A549 (cell line): Measurements from ENCODE around the gene RAPSN. TPM values are rescaled to one million over a fixed set of nuclear protein-coding genes. Genes with fewer than 3 reads are reported as not detected.

Experiments used
- ATAC-seq, 2 experiments: fragments of 200-7000 bp in 1 of 2; fragments of >200 bp in 1 of 2; cut with Nextera tagmentation in 1 of 2; cut with Tn5 transposase in 1 of 2; 3 replicates each; pipeline versions ENCODE4 v1.8.0 to v1.9.1; 2018 to 2020; ENCODE audit warnings: mild to moderate bottlenecking in 1 of 2, moderate library complexity in 1 of 2
- CTCF ChIA-PET: fragments of 300-600 bp; sonication (Branson Sonifier 250); formaldehyde crosslinking; extraction: SDS; loops from one replicate; lab custom pipeline; 2021; ENCODE audit warnings: antibody characterized with exemption, inconsistent platforms; lab: Yijun Ruan, JAX
- POLR2A ChIA-PET: fragments of 350-600 bp; formaldehyde crosslinking; extraction: SDS; loops from one replicate; lab custom pipeline; 2021; ENCODE audit warnings: antibody characterized with exemption, inconsistent platforms; lab: Yijun Ruan, JAX
- DNase-seq, 2 experiments: peaks; one replicate each; pipeline versions ENCODE4 v3.0.0 to v3.0.0-alpha.2; 2011 to 2016; ENCODE audit warnings: low read depth in 1 of 2, low spot score in 1 of 2
- FAIRE-seq: peaks from 2 replicates; lab custom pipeline; 2011; peaks lifted over from hg19 to GRCh38; lab: Jason Lieb, UNC
- H3K27ac ChIP-seq, 2 experiments: fragments of >200 bp; sonication (Bioruptor Twin); formaldehyde crosslinking; 3 replicates each; pipeline ENCODE4 v1.5.1; 2016 to 2017
- H3K4me1 ChIP-seq: fragments of >200 bp; sonication (Bioruptor Twin); formaldehyde crosslinking; 3 replicates; pipeline ENCODE4 v1.6.1; 2016
- H3K4me2 ChIP-seq: fragments of >200 bp; sonication (Bioruptor Twin); formaldehyde crosslinking; 3 replicates; pipeline ENCODE4 v1.6.1; 2016
- H3K4me3 ChIP-seq: fragments of >200 bp; sonication (Bioruptor Twin); formaldehyde crosslinking; 3 replicates; pipeline ENCODE4 v1.5.1; 2016
- H3K9me3 ChIP-seq: fragments of >200 bp; sonication (Bioruptor Twin); formaldehyde crosslinking; 3 replicates; pipeline ENCODE4 v1.6.1; 2016
- BCL3 ChIP-seq: fragments of >200 bp; sonication (Bioruptor Twin); formaldehyde crosslinking; IDR thresholded peaks from 3 replicates; pipeline ENCODE4 v1.6.1; 2016
- BHLHE40 ChIP-seq: IDR thresholded peaks from 2 replicates; pipeline ENCODE4 v1.6.1; 2012; ENCODE audit warnings: low read depth, low read length, inconsistent platforms
- CBX8 ChIP-seq: fragments of 200-600 bp; sonication (generic); IDR thresholded peaks from 2 replicates; pipeline ENCODE4 v1.6.1; 2016
- CHD2 ChIP-seq: fragments of 150-350 bp; IDR thresholded peaks from 2 replicates; pipeline ENCODE4 v1.6.1; 2014; ENCODE audit warnings: low read length; ENCODE audit not compliant: partially characterized antibody
- CHD4 ChIP-seq: fragments of 200-600 bp; sonication (generic); IDR thresholded peaks from 2 replicates; pipeline ENCODE4 v1.6.1; 2016; ENCODE audit warnings: antibody characterized with exemption, mild to moderate bottlenecking, borderline replicate concordance
- EP300 ChIP-seq, 2 experiments: fragments of >200 bp; sonication (Bioruptor Twin); formaldehyde crosslinking; IDR thresholded peaks; 2 replicates in 1 of 2; 3 replicates in 1 of 2; pipeline ENCODE4 v1.6.1; 2016 to 2017
- FOSB ChIP-seq: fragments of 250-450 bp; sonication (Bioruptor Pico); IDR thresholded peaks from 2 replicates; pipeline ENCODE4 v1.5.0; 2020; ENCODE audit warnings: mild to moderate bottlenecking, moderate library complexity
- HEYL ChIP-seq: fragments of 250-450 bp; sonication (Bioruptor Pico); IDR thresholded peaks from 2 replicates; pipeline ENCODE4 v1.8.0; 2021; ENCODE audit warnings: mild to moderate bottlenecking, moderate library complexity
- HOXB5 ChIP-seq: fragments of 250-450 bp; sonication (Bioruptor Pico); IDR thresholded peaks from 2 replicates; pipeline ENCODE4 v1.5.0; 2020; ENCODE audit warnings: mild to moderate bottlenecking, moderate library complexity
- KDM1A ChIP-seq: fragments of 200-600 bp; sonication (generic); IDR thresholded peaks from 2 replicates; pipeline ENCODE4 v1.6.1; 2016; ENCODE audit warnings: low read depth, mild to moderate bottlenecking
- MAFK ChIP-seq: fragments of 450-650 bp; IDR thresholded peaks from 2 replicates; pipeline ENCODE4 v1.6.1; 2014; ENCODE audit not compliant: partially characterized antibody
- MAX ChIP-seq: IDR thresholded peaks from 2 replicates; pipeline ENCODE4 v1.6.1; 2012
- NPAS2 ChIP-seq: fragments of 250-450 bp; sonication (Bioruptor Pico); IDR thresholded peaks from 2 replicates; pipeline ENCODE4 v1.8.0; 2022; ENCODE audit warnings: mild to moderate bottlenecking, moderate library complexity, borderline replicate concordance
- NR3C1 ChIP-seq: fragments of >200 bp; sonication (Bioruptor Twin); formaldehyde crosslinking; IDR thresholded peaks from 3 replicates; pipeline ENCODE4 v1.6.1; 2017
- PBX3 ChIP-seq: IDR thresholded peaks from 2 replicates; pipeline ENCODE4 v1.6.1; 2012
- RARB ChIP-seq: fragments of 250-450 bp; sonication (Bioruptor Pico); IDR thresholded peaks from 2 replicates; pipeline ENCODE4 v1.8.0; 2021; ENCODE audit warnings: mild to moderate bottlenecking, moderate library complexity
- RCOR1 ChIP-seq: fragments of 150-350 bp; IDR thresholded peaks from 2 replicates; pipeline ENCODE4 v1.6.1; 2014; ENCODE audit warnings: antibody characterized with exemption, low read length, low read depth
- RNF2 ChIP-seq: fragments of 200-600 bp; sonication (generic); IDR thresholded peaks from 2 replicates; pipeline ENCODE4 v1.6.1; 2016; ENCODE audit warnings: low read depth, mild to moderate bottlenecking, antibody characterized with exemption, moderate library complexity, borderline replicate concordance
- ZC3H11A ChIP-seq: fragments of 450-650 bp; IDR thresholded peaks from 2 replicates; pipeline ENCODE4 v1.6.1; 2014; ENCODE audit warnings: antibody characterized with exemption, mild to moderate bottlenecking
- ZNF302 ChIP-seq: fragments of 250-450 bp; sonication (Bioruptor Pico); IDR thresholded peaks from 2 replicates; pipeline ENCODE4 v1.9.0; 2021; ENCODE audit warnings: inconsistent platforms, mild to moderate bottlenecking, moderate library complexity
- ZSCAN20 ChIP-seq: fragments of 250-450 bp; sonication (Bioruptor Pico); IDR thresholded peaks from 2 replicates; pipeline ENCODE4 v1.8.0; 2022; ENCODE audit warnings: mild to moderate bottlenecking, moderate library complexity
- WGBS: methylation state at CpG from one replicate; pipeline ENCODE4 v1.1.6; 2017; ENCODE audit errors: missing lambda C conversion rate; 5-methylcytosine and 5-hydroxymethylcytosine counted together
- polyA plus RNA-seq, 4 experiments: library from polyadenylated mRNA; depleted of rRNA in 3 of 4; stranded (reverse); fragments of >200 nt; fragmentation: RNase III in 1 of 4; extraction: RNeasy Plus Mini Kit Qiagen cat#74134 plus additional on column Dnase treatment in 1 of 4; gene quantifications; 2 replicates in 3 of 4; 3 replicates in 1 of 4; pipeline ENCODE4 v1.2.3, GENCODE V29; 2011 to 2017

RAPSN gene
- polyA plus RNA-seq, 2 of the 4 experiments (the other 2 are of a cell fraction) = 0.12 to 0.17 TPM

GRCh38 chr11:47415949-47416472 is 32.9 kb downstream of the RAPSN start:
- FAIRE-seq (no peak), ATAC-seq (peak; percentile 32 to 61), DNase-seq (peak; percentile 37 to 40)
- H3K9me3 ChIP-seq = no peaks in the 10 kb centered on the region
- peak overlapping the region; percentile 6; the same call in 1 of the 3 replicates for H3K4me2 ChIP-seq
- no peak overlapping the region for H3K4me3 ChIP-seq
- TF ChIP-seq CBX8 (no peak), ZC3H11A (no peak), HEYL (CRISPR knock-in tag) (no peak), FOSB (CRISPR knock-in tag) (no peak), HOXB5 (no peak), MAX (peak; percentile 34; the same call in 1 of the 2 replicates), RCOR1 (no peak), ZSCAN20 (CRISPR knock-in tag) (no peak), MAFK (no peak), NPAS2 (CRISPR knock-in tag) (no peak), BHLHE40 (no peak), CHD4 (no peak), PBX3 (peak; percentile 40; the same call in 1 of the 2 replicates), BCL3 (no peak)
- CTCF ChIA-PET = interaction anchor here (1.2 to 4.8 kb wide), 4 partner anchors 9 to 43 kb away, joined by 3 to 26 read pairs (median 4); partner anchors contain the start of gene PSMC3
- peaks cover 11% of the 10 kb centered on the region for H3K4me1 ChIP-seq
- WGBS = 35% methylated on average over 11 of the region's 13 CpGs
- POLR2A ChIA-PET = interaction anchor here (0.6 to 0.9 kb wide), 3 partner anchors 10 to 201 kb away, joined by 4 to 5 read pairs (median 4); partner anchors contain the start of genes DDB2 and PSMC3
- peak overlapping the region; percentile 31 to 81; a peak in 3 of 6 replicates for H3K27ac ChIP-seq

- FAIRE-seq = no peak
Observed at GRCh38 chr11:47415091-47415854, 33.7 kb downstream of the RAPSN start.

More at GRCh38 chr11:47415091-47415854, 33.7 kb downstream of the RAPSN start:
- TF ChIP-seq RARB (CRISPR knock-in tag) = no peak
- no peak for TF ChIP-seq CBX8
- TF ChIP-seq MAX = no peak
- TF ChIP-seq CHD4 = no peak
- no peak for TF ChIP-seq NR3C1
- no peak for TF ChIP-seq RNF2
- TF ChIP-seq ZSCAN20 (CRISPR knock-in tag) = no peak
- TF ChIP-seq ZNF302 (CRISPR knock-in tag) = no peak
- no peak for TF ChIP-seq EP300 (IDR thresholded peaks at IDR 0.05)
- no peak for TF ChIP-seq ZC3H11A
- no peak for TF ChIP-seq KDM1A
- TF ChIP-seq CHD2 = no peak
- no peak for TF ChIP-seq PBX3
- H3K27ac ChIP-seq = peak overlapping the region; percentile 31 to 81; a peak in 3 of 6 replicates
- DNase-seq = no peak
- H3K4me2 ChIP-seq = 0 out of 3 replicates have a peak overlapping the region, but pooled peaks have one; percentile 6
- no peaks in the 10 kb centered on the region for H3K9me3 ChIP-seq
- peak; percentile 6 to 16; a peak in 5 of 6 replicates for ATAC-seq
- WGBS = 91% methylated on average over 29 of the region's 31 CpGs
- ChIA-PET POLR2A (interaction anchor here (0.6 to 0.7 kb wide), 2 partner anchors 11 to 200 kb away, joined by 4 to 5 read pairs; partner anchors contain the start of genes DDB2 and PSMC3), CTCF (interaction anchor here (1.2 to 4.8 kb wide), 3 partner anchors 10 to 42 kb away, joined by 3 to 26 read pairs (median 4); partner anchors contain the start of gene PSMC3)
- H3K4me1 ChIP-seq = peaks cover 11% of the 10 kb centered on the region
- H3K4me3 ChIP-seq = no peak overlapping the region
